Measurements from ENCODE around the gene PERCC1.

Gene PERCC1

GRCh38 chr16:1430759-1431496, at the start of gene PERCC1:
Gene PERCC1 (plus strand): TSS chr16:1431078. CDS start chr16:1432594, 1,516 bp downstream.
- no peak for DNase-seq (ENCODE audit: low read depth)

GRCh38 chr16:1381612-1382406, 49.1 kb upstream of the PERCC1 start:
- no peak for DNase-seq (ENCODE audit: low read depth)

- DNase-seq (ENCODE audit: low read depth) = no peak
Measured at GRCh38 chr16:1383556-1383955, 47.3 kb upstream of the PERCC1 start.

- no peak for DNase-seq (ENCODE audit: low read depth)
Measured at GRCh38 chr16:1385232-1385631, 45.6 kb upstream of the PERCC1 start.

GRCh38 chr16:1387331-1387730, 43.5 kb upstream of the PERCC1 start:
- no peak for DNase-seq (ENCODE audit: low read depth)

GRCh38 chr16:1389762-1390161, 41.1 kb upstream of the PERCC1 start:
- DNase-seq (ENCODE audit: low read depth) = no peak

- no peak for DNase-seq (ENCODE audit: low read depth)
Measured at GRCh38 chr16:1390239-1390779, 40.6 kb upstream of the PERCC1 start.

GRCh38 chr16:1392826-1393225, 38.1 kb upstream of the PERCC1 start:
- DNase-seq (ENCODE audit: low read depth) = no peak

- no peak for DNase-seq (ENCODE audit: low read depth)
Measured at GRCh38 chr16:1393613-1394176, 37.2 kb upstream of the PERCC1 start.

- no peak for DNase-seq (ENCODE audit: low read depth)
Measured at GRCh38 chr16:1394367-1394951, 36.4 kb upstream of the PERCC1 start.

- no peak for DNase-seq (ENCODE audit: low read depth)
Measured at GRCh38 chr16:1395444-1396031, 35.3 kb upstream of the PERCC1 start.

- DNase-seq (ENCODE audit: low read depth) = no peak
Measured at GRCh38 chr16:1397779-1398178, 33.1 kb upstream of the PERCC1 start.

GRCh38 chr16:1398351-1398750, 32.5 kb upstream of the PERCC1 start:
- no peak for DNase-seq (ENCODE audit: low read depth)

GRCh38 chr16:1398826-1399581, 31.9 kb upstream of the PERCC1 start:
- DNase-seq (ENCODE audit: low read depth) = no peak

- no peak for DNase-seq (ENCODE audit: low read depth)
Measured at GRCh38 chr16:1401061-1401757, 29.7 kb upstream of the PERCC1 start.

- no peak for DNase-seq (ENCODE audit: low read depth)
Measured at GRCh38 chr16:1401758-1402154, 29.1 kb upstream of the PERCC1 start.

GRCh38 chr16:1403036-1403435, 27.8 kb upstream of the PERCC1 start:
- no peak for DNase-seq (ENCODE audit: low read depth)

GRCh38 chr16:1403733-1404132, 27.1 kb upstream of the PERCC1 start:
- DNase-seq (ENCODE audit: low read depth) = no peak

GRCh38 chr16:1407753-1408152, 23.1 kb upstream of the PERCC1 start:
- no peak for DNase-seq (ENCODE audit: low read depth)

- DNase-seq (ENCODE audit: low read depth) = peak; percentile 95
Measured at GRCh38 chr16:1408171-1408837, 22.6 kb upstream of the PERCC1 start.
